SU-DHL-6 (cell line): ENCODE measurements around the gene ALPI.
"Not testable (repeated sequence)": the region's sequence is repeated elsewhere in the genome, so short reads cannot be mapped to it uniquely, and the experiment has no call there.

Experiments
- EZH2phosphoT487 ChIP-seq: fragments of 200-600 bp; sonication (generic), shearing (Covaris generic); conservative IDR thresholded peaks from 2 replicates; pipeline ENCODE4 v1.6.1; 2018; ENCODE audit warnings: mild to moderate bottlenecking, antibody characterized with exemption, low read length, moderate library complexity, mixed read lengths
- TF ChIP-seq, protein P1 (sequence below): fragments of 200-600 bp; sonication (generic); IDR thresholded peaks from one replicate; pipeline ENCODE4 v1.5.1; 2017; ENCODE audit warnings: antibody characterized with exemption, mild to moderate bottlenecking, low read length, moderate library complexity; ENCODE audit not compliant: insufficient read depth, poor library complexity, severe bottlenecking

DNA sequence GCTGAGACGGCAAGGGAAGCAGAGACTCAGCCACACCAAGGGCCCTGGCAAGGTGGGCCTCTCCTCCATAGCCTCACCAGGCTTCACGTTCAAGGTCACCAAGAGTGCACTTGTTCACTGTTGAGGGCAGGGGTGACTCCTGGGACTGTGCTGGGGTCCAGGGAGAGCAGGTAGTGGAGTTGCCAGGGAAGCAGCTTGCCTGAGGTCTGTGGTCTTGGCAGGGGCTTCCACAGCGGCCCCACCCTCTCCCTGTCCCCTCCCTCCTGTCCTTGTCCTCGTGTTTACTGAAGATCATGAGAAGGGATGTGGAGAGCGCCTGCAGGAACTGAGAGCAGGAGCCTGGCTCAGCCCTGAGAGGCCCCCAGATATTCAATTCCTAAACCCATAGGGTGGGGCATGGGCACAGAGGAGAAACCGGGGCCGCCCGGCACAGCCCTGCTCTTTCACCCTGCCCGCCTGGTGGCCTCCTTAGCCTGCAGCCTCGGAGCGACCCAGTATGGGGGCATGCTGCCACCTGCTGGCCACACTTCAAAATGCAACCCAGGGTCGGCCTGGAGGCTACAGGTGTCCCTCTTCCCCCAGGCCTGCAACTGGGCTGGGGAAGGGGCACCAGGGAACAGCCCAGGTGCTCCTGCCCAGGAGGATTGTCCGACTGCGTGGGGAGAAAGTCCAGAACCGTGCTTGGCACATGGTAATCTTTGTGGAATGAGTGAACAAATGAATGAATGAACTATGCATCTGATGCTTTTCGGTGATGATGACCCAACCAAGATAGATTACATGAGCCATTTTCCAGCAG, 15.5 kb upstream of the ALPI start:
- TF ChIP-seq, protein P1, sequence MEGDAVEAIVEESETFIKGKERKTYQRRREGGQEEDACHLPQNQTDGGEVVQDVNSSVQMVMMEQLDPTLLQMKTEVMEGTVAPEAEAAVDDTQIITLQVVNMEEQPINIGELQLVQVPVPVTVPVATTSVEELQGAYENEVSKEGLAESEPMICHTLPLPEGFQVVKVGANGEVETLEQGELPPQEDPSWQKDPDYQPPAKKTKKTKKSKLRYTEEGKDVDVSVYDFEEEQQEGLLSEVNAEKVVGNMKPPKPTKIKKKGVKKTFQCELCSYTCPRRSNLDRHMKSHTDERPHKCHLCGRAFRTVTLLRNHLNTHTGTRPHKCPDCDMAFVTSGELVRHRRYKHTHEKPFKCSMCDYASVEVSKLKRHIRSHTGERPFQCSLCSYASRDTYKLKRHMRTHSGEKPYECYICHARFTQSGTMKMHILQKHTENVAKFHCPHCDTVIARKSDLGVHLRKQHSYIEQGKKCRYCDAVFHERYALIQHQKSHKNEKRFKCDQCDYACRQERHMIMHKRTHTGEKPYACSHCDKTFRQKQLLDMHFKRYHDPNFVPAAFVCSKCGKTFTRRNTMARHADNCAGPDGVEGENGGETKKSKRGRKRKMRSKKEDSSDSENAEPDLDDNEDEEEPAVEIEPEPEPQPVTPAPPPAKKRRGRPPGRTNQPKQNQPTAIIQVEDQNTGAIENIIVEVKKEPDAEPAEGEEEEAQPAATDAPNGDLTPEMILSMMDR = peak; percentile 66
- TF ChIP-seq EZH2phosphoT487 = not testable (repeated sequence)
